Activated CD4-positive, alpha-beta T cell treated with anti-CD3 and anti-CD28 coated beads, Interleukin-2, amount 50 U/mL, for 48 hours (primary cell): ENCODE data around the gene DOK3.
A peak's percentile ranks its signal among the peaks of the same experiment; 100 is the strongest.
"Not testable (repeated sequence)": the region's sequence is repeated elsewhere in the genome, so short reads cannot be mapped to it uniquely, and the experiment has no call there.

Experiments used
- DNase-seq, 2 experiments: peaks; one replicate each; pipeline ENCODE4 v3.0.0-alpha.2; 2020

DOK3 gene

DNA sequence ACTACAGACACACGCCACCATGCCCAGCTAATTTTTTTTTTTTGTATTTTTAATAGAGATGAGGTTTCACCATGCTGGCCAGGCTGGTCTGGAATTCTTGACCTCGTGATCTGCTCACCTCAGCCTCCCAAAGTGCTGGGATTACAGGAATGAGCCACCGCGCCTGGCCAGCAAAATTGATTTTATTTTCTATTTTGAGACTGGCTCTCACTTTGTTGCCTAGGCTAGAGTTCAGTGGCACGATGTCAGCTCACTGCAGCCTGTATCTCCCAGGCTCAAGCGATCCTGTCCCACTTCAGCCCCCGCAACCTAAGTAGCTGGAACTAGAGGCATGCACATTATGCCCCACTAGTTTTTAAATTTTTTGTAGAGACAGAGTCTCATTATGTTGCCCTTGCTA is 24.8 kb upstream of the DOK3 start:
- not testable (repeated sequence) for DNase-seq

DNA sequence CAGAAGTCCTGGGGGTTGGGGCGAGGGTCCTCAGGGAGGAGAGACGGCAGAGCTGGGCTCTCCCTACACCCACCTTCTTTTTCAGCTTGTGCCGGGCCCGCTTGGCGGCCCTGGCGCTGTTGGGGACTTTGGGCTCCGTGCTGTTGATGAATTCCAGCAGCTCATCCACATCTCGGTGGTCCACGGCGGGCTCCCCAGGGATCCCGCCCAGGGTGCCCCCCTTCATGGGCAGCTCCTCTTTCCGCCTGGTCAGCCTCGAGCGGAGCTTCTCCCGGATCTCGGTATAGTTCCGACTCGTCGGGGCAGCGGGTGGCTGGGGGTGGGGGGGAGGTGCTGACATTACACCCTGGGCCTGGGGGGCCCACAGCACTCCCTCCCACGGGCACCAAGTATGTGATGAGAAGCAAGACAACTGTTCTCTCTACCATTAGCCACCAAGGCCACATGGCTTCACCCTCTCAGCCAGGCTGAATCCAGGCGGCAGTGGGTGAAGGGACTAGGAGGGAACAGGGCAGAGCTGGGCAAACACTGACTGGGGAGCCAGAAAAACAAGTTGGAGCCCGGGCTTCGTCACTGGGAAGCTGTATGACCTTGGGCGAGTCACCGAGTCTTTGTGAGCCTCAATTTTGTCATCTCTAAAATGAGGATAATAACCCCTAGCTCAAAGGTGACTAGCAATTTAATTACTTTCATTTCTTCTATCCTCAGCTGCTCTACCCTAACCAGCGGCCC is 21.7 kb upstream of the DOK3 start:
- no peak for DNase-seq

DNA sequence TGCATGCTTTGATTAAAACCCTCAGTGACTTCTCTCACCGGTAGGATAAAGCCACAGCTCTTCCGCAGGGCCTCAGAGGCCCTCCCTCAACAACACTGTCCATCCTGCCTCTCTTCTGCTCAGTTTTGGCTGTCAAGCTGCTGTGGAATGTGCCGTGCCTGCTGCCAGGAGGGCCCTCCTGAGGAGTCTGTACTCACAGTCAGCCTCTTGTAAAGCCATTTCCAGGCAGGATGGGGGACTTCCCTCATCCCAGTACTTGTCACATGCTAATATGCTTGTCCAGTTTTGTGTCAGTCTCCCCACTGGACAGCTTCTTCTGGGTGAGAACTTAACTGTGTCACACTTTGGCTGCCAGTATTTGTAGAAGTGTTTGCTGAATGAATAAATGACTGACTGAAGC is 21.0 kb upstream of the DOK3 start:
- DNase-seq, result no peak

DNA sequence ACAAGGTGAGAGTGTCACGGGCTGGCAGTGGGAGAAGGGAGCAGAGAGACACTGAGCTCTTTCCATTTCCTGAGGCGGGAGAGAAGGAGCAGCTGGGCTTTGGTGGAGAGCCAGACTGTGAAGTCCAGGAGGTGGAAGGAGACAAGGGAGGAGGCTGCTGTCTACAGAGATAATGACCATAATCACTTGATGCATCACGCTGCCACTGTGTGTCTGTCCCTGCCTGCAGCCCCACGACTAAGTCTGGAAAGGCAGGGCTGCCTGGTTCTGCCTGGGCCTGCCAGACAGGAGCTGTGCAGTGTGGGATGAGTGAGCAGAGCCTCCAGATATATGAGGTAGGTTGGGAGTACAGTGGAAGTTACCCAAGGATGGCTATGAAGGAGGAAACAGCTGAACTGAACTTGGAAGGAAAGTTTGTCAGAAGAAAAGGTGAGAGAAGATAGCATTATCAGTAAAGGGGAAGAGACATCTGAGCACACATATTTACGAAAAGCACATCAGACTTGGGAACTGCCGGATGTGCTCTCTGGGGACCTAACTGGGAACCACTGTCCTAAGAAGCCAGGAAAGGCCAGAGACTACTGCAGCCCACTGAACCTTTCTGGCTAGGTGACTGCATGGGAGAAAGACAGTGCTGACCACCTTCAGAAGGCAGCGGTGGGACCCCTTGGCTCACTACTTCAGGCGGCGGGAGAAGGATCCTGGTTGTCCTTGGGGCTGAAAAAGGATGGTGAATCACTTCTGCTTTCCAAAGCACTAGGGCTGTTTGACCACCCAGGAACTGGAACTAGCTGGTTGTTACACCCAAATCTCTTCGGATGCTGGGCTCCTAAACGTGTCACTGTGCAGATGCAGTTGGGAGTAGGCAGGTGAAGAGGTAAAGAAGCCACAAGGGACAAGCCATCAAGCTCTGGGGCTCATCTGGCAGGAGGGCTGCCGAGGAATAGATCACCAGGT is 19.9 kb upstream of the DOK3 start:
- no peak for DNase-seq

DNA sequence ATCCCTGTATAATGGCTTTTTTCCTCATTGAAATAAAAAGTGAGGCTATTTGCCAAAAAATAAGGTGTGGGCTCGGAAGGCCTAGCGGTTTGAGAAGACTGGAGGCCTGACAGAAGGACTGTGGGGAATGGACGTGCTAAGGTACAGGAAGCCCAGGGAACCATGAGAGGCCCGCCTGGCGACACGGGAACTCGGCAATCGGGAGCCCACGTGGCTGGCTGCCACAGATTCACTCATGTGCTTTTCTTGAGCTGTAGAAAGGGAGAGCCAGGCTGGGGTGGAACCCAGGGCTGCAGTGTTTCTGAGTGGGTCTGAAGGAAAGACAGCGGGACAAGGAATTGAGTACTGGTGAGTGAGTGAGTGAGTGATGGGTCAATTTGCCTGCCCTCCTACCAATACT is 19.0 kb upstream of the DOK3 start:
- DNase-seq, result no peak

DNA sequence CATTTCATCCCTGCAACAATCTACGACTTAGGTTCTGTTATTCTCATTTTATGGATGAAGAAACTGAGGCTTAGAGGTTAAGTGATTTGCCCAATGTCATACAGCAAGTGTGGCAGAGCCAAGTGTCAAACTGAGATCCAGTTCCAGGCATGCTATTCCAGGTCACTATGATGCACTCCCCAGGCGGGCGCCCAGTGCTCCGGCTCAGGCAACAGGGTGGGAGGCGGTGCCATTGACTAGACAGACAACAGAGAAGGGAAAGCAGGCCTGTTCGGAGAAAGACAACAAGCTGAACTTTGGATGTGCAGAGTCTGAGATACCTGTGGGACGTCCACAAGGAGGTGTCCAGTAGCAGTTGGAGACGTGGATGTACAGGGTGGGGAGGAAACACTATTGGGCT is 18.0 kb upstream of the DOK3 start:
- no peak for DNase-seq

DNA sequence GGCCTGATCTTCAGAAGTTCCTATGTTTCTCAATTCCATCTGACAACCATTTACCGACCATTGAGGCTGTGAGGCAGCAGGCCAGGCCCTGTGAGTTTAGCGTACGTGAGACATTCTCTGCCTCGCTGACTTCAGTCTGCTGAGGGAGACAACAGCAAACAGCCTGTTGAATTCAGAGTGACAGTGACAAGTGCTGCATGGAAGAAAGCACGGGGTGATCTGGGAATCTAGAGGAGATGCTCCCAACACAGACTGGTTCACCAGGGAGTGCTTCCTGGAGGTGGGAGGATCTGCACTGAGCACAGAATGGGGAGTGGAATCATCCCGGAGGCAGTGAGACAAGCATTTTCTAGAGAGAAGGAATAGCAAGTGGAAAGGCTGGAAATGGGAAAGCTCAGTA is 17.2 kb upstream of the DOK3 start:
- no peak for DNase-seq

DNA sequence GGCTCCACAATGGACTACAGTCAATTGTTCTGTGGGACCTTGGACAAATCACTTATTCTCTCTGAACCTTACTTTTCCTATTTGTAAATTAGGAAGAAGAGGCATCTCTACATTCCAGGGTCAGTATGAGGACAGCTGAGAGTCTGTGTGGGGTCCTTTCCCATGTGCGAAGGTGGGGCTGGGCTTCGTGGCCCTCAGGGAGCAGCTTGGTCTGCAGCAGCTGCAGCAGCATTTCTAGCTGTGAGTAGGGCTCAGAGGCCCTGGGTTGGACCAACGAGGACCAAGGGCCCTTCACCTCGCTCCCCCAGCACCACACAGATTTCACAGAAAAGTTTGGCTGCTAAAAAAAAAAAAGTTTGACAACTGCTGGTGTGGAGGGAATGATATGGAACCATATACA is 16.6 kb upstream of the DOK3 start:
- DNase-seq, result no peak

DNA sequence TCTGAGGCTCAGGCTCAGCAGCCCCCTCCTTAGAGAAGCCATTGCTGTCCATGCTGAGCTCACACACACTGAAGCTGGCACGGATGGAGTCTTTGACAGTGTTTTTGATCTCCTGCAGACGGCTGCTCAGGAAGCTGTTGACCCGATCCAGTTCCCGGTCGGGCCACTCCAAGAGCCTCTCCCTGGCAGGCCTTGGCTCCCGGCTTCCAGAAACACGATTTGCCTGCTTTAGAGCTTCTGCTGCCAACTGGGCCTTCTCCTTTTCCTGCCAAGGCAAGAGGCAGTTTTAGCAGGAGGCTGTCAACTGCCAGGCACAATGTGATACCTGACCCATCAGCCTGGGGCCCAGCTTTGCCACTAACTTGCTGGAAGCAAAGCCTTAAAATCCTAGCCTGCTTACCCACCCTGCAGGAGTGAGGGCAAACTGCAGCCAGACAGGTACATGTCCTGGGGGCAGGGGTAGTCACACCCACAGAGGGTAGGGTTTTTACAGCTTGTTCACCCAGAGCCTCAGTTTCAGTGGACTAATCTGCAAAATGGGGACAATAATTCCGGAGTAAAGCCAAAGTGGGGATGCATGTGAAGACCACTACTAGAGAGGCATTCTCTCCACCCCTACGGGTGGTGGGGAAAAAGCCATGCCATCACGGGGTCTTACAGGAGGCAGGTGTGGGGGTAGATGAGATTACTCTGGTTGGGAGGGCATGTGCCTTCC is 15.5 kb upstream of the DOK3 start:
- no peak for DNase-seq

DNA sequence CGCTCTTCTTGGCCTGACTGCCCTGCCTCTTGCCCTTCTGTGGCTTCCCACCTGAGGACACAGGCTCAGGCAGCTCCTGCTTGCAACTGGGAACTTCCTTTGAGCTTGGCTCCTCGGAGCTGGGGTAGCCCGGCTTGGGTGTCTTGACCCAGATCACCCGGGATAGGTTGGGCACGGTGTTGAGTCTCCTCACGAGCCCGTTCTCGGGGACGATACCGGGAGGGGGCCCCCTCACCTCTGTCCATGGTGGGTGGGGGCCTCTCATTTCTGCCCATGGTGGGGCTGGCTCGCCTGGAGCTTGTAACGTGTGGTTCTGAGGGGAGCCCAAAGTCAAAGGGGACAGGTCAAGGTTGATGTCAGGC is 14.9 kb upstream of the DOK3 start:
- no peak for DNase-seq

DNA sequence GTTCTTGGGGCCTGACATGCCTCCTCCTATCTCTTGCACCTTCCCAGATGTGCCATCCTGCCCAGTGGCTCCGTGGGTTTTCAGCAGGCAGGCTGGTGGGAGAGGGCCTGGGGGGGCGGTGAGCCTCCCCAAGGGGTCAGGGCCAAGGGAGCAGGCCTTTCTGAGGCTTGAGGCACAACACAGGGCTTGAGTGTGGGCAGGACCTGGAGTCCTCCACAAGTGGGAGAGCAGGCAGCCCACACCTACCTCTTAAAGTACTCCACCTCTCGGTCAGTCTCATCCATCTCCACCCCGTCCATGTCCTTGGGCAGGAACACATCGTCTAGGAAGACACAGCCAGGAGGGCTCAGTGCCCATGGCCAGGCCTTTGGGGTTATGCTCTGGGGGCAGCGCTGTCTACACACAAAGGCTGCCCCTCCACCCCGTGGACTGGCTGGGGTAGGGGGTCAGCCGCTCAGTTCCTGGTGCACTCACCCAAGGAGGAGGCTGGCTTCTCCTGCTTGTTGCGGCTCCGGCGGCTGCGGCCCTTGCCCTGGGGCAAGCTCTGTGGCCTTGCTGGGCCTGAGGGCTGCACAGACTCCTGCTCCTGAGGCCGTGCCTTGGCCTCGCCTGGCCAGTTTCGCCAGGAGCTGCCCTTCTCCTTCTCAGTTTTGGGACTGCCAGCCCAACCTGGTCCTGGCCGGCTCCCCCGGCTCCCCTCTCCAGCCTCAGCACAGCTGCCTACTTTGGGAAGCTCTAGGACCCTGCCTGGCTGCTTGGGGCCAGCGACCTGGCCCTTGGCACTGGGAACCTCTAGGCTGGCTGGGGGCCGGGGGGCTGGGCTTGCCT is 14.3 kb upstream of the DOK3 start:
- DNase-seq, result no peak

DNA sequence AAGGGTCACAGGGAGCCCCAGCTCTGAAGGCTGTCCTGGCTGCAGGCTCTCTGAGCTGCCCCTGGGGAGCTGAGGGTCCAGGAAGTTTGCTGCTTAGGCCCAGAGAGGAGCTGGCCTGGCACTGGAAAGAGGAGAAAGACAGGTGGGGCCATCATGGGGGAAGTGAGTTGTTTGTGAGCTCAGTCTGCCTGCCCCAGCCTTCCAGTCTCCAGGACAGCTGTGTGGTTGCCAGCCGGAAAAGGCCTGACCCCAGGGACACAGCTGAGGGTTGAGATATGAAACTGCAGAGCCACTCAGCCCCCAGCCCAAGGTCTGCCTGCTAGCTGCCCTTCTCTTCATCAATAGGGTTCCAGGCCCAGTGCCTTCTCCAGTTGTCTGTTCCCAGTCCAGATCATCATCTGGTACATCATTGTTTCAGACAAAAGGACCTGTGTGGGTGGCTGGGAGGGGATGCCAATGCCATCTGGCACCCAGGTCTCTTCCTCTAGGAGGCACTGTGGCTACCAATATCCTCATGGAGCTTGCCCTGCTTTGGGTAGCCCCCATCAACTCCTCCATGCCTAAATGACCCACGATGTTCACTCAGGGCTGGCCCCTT is 11.4 kb upstream of the DOK3 start:
- DNase-seq, result no peak

DNA sequence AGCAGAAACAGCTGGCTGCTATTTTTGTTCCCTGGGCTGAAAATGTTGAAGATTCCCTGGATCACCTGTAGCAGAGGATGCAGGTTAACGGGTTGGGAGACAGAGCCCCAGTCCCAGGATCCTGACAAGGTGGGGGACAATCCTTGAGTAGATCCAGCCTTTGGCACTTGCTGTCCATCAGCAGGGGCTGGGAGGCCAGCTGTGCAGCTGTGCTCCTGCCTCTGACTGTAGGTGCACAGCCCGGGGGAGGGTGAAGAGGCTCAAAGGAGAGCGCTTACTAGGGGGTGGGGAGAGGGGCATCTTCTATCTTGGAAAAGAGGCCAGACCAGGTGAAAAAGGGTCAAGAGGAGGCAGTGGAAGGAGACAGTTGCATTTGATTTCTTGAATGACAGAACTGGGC is 10.6 kb upstream of the DOK3 start:
- no peak for DNase-seq

DNA sequence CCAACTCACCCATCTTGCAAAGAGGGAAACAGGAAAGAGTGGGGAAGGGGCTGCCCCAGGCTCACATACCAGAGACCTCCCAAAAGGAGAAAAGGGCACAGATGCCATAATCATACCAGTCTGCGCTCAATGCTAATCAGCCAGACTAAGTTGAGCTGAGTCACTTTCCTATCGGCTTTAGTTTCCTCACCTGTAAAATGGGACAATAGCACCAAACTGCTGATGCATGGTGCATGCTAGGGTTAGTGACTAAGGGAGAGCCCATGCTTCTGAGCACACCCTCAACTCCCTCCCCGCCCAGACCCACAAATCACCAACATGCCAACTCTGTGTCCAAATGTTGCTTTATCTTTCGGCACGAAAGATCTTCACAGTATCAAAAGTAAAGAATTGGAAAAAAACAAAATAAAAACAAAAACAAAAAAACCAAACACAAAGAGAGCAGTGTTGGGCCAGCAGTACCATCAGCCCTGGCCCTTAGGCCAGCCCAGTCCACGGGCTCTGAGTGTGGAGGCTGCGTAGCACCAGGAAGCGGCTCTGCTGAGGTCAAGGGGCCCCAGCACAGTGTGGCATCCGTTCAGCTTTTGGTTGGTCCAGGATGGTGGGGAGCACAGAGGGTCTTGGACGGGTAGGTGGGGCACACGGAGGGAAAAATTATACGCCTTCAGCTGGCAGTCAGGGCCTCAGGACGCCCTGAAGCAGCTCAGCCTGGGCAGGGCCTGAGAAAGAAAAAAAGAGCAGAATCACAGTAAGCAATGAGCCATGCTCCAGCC is 10.0 kb upstream of the DOK3 start:
- no peak for DNase-seq

DNA sequence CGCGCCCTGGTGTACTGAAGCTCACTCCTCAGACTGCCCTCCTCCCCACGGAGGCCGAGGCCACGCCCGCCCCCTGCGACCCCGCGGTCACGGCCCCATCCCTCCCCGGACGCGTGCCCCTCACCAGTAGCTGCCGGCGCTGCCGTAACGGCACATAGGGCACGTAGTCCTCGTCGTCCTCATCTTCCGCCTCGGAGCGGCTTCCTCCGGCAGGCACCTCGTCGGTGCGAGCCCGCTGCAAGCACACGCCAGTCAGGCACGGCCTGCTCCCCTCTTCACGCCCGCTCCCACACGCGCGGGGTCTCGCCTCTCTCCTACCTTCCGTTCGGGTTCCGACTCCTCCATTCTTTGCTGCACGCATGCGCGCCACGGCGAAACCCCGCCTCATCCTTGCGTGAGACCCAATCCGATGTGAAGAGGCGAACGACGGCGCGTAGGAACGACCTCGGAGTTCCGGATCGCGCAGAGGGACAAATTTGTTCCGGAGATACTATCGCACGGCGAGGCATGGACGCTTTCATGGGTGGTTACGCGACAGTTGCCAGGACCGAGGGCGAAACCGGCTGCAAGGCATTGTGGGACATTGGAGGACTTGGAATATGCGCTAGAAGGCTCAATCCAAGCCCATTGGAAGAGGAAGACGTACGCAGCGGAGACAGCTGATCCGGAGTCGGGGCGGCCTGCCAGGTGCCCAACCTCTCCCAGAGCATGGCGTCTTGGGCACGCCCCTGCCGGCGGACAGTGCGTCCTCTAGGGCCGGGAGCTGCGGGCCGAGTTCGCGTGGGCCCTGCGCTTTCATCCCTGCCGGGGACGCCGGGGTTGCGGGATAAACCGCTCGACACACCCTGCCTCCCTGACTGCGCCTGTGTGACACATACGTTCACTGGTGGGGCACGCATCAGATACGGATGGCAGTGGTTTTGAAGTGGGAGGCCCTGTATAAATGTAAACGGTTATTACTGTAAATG is 7.3 kb upstream of the DOK3 start, which contains the start of gene DDX41:
Gene DDX41 (minus strand): TSS at position 361 of the 968 bp plus-strand sequence. CDS start 16 bp downstream, at position 345.
- peak; percentile 95 to 97 for DNase-seq

DNA sequence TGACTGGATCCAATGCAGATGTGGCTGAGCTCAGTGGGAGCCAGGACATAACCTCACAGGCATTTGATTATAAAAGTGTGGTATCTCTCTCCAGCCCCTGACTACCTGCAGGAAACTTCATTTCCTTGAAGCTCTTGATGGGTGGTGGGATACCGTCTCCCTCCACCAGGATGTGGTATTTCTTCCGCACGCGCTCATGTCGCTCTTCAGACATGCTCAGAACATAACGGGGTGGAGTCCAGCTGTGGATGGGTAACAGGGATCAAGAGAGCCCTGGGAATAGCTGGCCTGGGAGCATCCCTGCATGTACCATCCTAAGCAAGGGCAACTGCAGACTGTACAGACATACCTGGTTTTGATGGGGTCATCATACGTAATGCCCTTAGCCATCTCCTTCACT is 6.0 kb upstream of the DOK3 start:
- DNase-seq, result no peak

DNA sequence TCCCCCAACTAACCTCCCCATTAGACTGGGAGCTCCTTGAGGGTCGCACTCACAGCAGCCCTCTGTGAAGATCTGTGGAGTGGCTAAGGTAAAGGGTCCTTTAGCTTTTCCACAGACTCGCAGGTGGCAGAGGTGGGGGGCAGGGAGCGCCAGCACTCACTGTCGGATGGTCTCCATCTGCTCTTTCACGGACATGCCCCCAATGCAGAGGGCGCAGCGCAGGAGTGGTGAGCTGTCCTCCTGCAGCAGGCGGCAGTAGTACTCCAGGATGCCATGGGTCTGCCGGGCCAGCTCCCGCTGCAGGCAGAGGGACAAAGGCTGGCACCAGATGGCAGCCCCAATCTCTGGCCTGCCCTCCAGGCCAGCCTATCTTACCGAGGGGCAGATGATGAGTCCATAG is 4.9 kb upstream of the DOK3 start:
- DNase-seq, result no peak

DNA sequence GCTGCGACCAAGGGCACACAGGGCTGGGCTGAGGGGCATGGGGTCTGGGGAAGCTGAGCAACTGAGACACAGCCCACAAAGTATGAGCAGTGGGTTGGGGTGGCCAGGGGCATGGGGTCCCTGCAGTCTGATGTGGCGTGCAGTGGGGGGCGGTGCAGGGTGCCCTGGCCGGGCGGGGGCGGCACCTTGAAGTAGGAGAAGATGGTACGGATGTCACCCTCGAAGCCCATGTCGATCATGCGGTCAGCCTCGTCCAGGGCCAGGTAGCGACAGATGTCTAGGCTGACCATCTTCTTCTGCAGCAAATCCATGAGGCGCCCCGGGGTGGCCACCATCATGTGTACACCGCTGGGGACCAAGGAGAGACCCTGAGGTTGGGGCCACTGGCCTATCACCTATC is 3.9 kb upstream of the DOK3 start:
- DNase-seq, result no peak

DNA sequence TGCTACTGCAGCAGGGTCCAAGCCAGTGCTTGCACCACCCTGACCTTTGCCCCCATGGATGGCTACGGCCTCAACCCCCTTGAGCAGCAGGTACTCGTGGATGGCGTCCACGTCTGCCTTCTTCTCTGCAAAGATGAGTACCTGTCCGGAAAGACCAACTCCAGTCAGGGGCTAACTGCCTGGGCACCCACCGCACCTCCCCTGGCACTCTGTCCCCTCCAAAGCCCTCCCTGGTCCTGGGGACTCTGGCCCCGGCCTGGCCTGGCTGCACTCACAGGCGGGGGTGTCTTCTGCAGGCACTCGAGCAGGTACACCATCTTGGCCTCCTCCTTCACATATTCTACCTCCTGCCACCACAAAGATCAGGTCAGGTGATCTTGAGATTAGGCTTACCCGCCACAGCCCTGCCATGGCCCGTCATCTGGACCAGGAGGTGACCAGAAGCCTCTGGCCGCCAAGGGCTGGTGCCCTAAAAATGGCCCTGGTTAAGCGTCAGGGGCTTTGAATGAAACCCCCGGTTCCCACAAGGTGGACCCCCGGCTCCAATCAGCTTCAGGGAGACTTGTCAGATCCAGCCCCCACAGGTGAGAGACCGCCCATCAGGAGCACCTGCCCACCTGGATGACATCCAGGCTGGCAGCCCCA is 3.2 kb upstream of the DOK3 start:
- DNase-seq, result no peak
